Activated CD4-positive, CD25-positive, alpha-beta regulatory T cell treated with anti-CD3 and anti-CD28 coated beads, Interleukin-2, amount 50 U/mL, for 72 hours (primary cell): ENCODE measurements around the gene RTCA.
"Not testable (repeated sequence)": the region's sequence is repeated elsewhere in the genome, so short reads cannot be mapped to it uniquely, and the experiment has no call there.

Source experiments
- DNase-seq: peaks from one replicate; pipeline ENCODE4 v3.0.0; 2021

RTCA gene

DNA sequence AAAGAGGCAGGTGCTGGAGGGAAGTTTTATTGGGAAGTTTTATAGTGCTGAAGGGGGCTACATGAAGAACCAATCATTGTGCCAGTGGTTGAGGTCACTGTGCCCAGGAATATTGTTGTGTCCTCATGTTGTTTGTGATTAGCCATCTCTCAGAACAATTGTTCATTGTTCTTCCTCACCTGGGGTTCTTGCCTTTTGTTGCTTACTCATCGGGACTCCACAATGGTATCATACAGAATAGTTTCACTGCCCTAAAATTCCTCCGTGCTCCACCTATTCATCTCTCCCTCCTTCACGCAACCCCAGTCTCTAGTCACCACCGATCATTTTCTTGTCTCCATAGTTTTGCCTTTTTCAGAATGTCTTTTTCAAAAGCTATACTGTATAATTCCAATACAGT, 47.4 kb downstream of the RTCA start:
- no peak for DNase-seq

DNA sequence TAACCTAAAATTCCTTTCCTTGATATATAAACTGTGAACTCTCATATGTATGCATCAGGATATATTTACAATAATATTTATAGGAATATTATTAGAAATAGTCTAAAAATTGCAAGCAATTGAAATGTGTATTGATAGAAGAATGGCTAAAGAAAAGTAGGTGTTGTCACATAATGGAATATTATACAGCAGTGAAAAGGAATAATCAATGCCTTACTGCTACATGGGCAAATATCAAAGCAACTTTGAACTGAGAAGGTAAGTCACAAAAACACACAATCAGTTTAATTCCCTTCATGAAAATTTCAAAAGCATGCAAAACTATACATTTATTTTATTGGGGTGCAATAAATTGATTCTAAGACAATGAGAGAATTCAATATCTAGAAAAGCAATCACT, 50.6 kb downstream of the RTCA start:
- DNase-seq = no peak

DNA sequence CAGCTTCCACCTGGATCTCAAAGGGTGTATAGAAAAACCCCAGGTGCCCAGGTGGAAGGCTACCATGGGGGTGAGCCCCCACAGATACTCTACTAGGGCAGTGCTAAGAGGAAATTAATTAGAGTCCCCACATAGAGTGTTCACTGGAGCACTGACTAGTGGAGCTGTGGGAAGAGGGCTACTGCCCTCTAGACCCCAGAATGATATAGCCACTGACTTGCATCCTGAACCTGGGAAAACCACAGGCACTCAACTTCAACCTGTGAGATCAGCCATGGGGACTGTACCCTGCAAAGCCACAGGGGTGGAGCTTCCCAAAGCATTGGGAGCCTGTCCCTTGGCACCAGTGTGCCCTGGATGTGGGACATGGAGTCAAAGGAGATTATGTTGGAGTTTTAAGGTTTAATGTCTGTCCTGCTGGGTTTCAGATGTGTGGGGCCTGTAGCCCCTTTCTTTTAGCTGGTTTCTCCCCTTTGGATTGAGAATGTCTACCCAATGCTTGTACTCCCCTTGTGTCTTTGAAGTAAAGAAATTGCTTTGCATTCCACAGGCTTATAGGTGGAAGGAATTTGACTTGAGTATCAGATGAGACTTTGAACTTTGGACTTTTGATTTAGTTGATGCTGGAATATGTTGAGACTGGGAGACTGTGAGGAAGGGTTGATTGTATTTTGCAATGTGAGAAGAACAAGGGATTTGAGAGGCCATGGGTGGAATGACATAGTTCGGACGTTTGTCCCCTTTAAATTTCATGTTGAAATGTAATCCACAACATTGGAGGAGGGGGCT, 54.5 kb downstream of the RTCA start:
- no peak for DNase-seq

DNA sequence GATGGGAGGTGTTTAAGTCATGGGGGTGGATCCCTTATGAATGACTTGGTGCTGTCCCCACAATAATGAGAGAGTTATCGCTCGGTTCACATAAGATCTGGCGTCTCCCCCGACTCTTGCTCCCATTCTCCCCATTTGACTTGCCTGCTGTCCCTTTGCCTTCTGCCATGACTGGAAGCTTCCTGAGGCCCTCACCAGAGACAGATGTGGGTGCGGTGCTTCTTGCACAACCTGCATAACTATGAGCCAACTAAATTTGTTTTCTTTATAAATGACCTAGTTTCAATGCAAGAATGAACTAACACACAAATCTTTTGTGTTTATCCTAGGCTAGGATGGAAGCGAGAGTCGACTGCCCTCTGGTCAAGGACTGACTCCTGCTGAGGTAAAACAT, 55.1 kb downstream of the RTCA start:
- no peak for DNase-seq

DNA sequence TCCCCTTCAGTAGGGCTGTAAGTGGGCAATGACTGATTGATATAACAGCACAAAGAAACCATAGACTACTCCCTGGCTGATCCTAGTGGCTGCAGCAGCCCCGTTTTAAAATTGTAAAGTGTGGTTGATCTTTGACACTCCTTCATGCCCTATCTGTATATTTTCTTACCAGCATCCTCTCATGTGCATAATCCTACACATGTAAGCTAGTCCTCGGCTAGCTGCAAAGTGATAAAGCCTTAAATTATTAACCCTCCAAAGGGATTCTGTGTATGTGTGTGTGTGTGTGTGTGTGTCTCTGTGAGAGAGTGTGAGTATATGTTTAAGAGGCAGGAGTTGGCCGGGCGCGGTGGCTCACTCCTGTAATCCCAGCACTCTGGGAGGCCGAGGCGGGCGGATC, 55.5 kb downstream of the RTCA start:
- no peak for DNase-seq

DNA sequence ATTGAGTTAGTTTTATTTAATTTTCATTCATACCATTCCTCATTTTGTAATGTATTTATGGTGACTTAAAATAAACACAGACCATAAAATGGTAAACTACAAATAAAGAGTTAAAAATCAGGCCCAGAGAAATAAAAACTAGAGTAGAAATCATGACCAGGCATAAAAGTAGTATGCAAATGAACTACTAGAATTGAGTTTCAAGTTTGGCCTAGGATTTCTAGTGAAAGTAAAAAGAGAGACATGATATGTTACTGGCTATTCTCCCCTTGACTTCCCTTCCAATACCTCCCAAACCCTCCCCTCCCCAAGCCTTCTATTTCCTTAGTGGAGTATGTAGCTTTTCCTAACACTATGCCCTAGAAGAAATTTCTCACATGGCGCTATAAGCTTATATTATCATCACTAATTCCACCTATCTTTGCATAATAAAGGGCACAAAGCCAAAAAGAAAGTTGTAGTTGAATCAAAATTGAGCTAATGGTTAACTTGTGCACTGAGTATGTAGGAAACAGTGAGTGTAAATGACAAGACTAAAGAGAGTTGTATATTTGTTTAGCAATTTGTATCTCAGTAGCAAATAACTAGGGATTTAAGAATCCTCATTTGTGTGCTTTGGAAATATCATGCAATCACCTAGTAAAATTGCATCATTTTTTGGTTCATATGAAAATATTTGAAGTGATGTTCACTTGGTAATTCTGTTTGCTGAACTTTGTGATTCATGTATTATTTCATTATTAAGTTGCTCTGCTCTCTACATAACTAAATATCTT, 56.6 kb downstream of the RTCA start:
- DNase-seq = no peak

DNA sequence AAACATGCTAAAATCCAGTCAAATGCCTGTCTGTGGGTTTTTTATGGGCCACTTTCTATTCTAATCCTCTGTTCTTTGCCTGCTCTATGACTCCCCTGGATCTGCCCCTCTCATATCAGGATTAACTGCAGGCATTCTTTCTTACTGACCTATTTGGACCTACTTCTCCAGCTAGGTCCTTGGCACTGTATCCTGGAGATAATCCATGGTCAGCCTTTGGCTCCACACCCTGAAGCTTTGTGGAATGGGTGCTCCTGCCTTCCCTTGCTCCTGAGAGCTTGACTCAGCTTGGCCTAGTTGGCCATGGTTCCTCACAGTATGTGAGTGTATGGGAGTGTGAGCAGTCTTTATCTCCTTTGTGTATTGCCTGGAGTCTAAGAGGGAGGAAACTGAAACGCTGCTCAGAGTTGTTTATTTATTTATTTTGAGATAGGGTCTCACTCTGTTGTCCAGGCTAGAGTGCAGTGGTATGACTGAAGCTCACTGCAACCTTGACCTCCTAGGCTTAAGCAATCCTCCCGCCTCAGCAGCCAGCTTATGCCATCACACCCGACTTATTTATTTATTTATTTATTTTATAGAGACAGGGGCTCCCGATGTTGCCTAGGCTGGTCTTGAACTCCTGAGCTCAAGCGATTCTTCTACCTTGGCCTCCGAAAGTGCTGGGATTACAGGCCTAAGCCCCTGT, 57.5 kb downstream of the RTCA start:
- DNase-seq = no peak

DNA sequence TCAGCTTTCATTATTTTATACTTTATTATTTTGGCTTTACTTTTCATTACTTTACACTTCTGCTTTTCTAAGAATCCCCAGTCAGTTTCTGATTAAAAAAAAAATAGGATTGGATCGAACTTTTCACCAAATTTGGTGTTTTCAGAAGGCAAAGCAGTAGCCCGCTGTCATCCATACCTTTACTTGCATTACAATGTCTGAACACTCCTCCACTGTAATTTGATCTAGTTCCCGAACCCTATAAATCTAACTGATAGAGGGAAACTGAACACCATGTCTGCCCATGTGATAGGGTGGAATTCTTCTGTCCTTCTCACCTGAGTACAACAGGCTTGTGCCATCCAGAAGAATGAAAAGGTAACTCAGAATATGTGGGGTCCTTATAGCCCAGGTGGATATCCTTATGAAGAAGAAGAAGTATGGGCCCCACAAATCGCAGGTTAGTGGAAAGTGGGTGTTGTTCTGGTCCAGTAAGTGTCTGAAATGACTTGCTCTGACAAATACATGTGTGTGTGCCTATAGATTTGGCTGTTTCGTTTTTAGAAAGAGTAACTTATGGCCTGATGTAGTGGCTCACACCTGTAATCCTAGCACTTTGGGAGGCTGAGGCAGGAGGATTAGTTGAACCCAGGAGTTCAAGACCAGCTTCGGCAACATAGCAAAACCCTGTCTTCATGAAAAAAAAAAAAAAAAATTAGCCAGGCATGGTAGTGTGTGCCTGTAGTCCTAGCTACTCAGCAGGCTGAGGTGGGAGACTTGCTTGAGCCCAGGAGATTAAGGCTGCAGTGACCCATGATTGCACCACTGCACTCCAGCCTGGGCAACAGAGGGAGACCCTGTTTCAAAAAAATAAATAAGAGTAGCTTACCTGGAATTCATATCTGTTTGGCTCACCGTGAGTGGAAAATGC, 59.7 kb downstream of the RTCA start:
- DNase-seq = no peak

DNA sequence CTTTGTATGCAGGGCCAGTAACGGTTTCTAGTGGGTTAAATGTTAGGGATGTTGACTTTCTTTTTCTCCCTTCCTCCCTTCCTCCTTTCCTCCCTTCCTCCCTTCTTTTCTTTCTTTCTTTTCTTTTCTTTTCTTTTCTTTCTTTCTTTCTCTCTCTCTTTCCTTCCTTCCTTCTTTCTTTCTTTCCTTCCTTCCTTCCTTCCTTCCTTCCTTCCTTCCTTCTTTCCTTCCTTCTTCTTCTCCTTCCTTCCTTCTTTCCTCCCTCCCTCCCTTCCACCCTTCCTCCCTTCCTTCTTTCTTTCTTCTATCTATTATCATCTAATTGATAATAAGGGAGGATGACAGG, 60.3 kb downstream of the RTCA start:
- DNase-seq = not testable (repeated sequence)

DNA sequence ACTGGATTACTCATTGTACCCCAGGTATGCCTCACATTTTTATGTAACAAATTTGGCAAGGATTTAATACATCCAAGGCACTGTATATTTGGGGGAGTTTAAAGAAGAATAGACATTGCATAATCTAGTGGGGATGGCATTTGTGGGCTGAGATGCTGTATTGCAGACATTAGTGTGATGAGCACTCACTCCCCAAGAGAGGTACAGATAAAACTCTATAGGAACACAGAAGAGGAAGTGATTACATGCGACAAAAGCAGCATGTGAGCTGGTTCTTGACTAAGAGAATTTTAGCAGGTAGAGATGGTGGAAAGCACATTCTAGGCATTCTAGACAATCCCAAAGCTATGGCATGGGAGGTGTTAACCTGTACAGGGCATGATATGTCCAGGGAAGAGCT, 62.1 kb downstream of the RTCA start:
- DNase-seq = no peak

DNA sequence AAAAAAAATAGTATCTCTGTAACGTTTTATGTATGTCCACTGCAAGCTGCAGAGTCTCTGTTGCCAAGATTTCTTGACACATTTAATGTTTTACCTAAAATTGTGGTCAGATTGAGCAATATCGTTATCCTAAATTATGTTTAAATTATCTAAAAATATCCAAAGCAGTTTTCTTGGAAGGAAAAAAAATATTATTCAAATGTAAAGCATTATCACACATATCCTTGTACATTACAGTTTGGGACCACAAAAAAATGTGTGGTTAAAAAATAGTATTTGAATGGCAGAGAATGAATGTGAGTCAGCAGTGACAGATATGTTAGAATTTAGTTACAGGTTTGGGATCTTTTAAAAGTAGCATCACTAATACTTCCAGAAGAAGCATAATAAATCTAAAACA, 65.1 kb downstream of the RTCA start:
- DNase-seq = not testable (repeated sequence)

DNA sequence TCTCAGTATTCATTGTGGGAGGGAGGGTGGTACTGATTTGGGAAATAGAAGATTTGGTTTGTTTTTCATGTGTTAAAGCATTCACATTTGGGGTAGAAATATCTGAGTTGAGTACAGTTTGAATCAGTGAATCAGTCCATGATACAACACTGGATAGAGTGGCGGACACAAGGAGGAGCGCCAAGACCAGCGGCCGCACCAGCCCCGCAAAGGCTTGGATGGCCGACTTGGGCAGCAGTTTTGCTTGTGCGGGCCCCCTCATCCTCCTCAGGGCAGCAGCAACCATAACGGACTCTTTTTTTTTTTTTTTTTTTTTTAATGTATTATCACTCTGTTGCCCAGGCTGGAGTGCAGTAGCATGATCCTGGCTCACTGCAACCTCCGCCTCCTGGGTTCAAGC, 66.3 kb downstream of the RTCA start:
- no peak for DNase-seq

DNA sequence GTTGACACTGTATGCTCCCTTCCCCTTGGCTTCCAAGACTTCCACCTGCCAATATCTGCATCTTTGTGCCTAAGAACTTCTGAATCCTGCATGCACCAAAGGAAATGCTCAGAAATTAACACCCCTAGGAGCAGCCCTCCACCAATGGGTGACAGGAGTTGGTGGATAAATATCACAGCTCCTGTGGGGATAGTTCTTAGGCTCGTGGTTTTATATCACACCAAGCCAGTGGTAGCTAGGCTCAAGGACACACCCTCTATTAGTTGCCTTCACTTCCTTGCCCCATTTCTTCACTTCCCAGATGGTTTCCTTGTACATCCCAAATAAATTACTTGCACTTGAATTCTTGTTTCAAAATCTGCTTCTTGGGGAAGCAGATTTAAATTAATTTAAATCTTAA, 69.4 kb downstream of the RTCA start:
- no peak for DNase-seq

DNA sequence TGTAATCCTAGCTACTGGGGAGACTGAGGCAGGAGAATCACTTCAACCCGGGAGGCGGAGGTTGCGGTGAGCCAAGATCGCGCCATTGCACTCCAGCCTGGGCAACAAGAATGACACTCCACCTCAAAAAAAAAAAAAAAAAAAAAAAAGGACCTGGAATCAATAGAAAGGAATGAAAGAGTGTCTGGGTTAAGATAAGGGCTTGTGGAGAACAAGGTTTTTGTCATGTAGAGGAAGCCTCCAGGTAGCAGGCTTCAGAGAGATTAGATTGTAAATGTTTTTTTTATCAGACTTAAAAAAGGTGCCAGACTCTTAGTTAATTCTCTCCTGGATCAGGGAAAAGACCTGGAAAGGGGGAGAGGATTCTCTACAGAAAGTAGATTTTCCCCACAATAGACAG, 71.9 kb downstream of the RTCA start:
- not testable (repeated sequence) for DNase-seq

DNA sequence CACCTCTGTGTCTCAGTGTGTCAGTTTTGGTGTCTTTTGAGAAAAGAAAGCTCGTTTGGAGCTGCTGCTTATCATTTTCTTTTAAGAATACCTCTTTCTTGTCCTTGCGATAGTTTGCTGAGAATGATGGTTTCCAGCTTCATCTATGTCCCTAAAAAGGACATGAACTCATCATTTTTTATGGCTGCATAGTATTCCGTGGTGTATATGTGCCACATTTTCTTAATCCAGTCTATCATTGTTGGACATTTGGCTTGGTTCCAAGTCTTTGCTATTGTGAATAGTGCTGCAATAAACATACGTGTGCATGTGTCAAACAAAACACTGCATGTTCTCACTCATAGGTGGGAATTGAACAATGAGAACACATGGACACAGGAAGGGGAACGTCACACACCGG, 73.7 kb downstream of the RTCA start:
- DNase-seq = not testable (repeated sequence)

DNA sequence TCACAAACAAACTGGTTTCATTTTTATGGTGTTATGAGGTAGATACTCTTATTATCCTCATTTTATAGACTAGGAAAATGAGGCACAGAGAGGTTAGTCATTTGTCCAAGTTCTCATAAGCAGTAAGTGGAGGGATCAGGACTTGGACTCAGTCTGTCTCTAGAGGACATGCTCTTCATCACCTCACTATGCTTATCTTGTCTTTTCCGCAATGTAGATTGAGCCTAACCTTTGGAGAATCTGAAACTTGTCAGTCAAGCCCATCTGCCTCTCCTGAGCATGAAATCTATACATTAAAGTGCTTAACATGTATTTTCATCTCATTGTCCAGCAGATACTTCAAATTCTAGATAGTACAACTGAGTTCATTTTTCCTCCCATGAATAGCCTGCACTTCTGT, 74.5 kb downstream of the RTCA start:
- DNase-seq = no peak

DNA sequence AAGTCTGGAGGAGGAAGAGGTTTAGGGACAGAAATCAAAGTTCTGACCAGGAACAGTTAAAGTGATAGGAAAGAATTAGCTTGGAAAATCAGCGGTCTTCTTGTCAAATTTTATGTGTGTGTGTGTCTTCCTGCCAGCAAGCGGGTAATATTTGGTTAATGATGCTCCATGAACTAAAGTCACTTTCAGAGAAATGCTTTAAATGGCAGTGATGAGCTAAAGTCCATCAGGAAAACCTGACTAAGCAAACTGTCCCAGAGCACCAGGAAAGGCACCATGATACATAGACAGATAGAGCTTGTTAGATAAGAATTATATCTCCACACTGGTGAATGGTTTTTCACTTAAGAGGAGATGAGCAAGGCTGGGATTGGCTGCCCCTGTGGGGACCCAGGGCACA, 76.3 kb downstream of the RTCA start:
- no peak for DNase-seq
